Fibroblast of pulmonary artery (primary cell): Measurements from ENCODE around the gene GNB1L.
A peak's percentile ranks its signal among the peaks of the same experiment; 100 is the strongest.

Experiments used
- DNase-seq: peaks from one replicate; pipeline ENCODE4 v3.0.0-alpha.2; 2010; ENCODE audit warnings: low read depth
- H3K4me3 ChIP-seq: replicated peaks from 2 replicates; pipeline ENCODE4 v1.5.1; 2011; ENCODE audit warnings: low read depth, mild to moderate bottlenecking, control low read depth, low read length, moderate library complexity
- TF ChIP-seq, protein P1 (sequence below): IDR thresholded peaks from 2 replicates; pipeline ENCODE4 v1.5.1; 2011; ENCODE audit warnings: mild to moderate bottlenecking, control low read depth, low read length, inconsistent platforms; ENCODE audit errors: missing control alignments

Gene GNB1L

DNA sequence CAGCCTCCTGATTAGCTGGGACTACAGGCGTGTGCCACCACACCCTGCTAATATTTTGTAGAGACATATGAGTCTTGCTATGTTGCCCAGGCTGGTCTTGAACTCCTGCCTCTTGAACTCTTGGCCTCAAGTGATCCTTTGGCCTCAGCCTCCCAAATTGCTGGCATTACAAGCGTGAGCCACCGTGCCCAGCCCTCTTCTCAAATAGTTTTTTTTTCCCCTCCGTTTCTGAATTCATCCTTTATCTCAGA is 82.3 kb downstream of the GNB1L start:
- no peak for DNase-seq
- TF ChIP-seq, protein P1, sequence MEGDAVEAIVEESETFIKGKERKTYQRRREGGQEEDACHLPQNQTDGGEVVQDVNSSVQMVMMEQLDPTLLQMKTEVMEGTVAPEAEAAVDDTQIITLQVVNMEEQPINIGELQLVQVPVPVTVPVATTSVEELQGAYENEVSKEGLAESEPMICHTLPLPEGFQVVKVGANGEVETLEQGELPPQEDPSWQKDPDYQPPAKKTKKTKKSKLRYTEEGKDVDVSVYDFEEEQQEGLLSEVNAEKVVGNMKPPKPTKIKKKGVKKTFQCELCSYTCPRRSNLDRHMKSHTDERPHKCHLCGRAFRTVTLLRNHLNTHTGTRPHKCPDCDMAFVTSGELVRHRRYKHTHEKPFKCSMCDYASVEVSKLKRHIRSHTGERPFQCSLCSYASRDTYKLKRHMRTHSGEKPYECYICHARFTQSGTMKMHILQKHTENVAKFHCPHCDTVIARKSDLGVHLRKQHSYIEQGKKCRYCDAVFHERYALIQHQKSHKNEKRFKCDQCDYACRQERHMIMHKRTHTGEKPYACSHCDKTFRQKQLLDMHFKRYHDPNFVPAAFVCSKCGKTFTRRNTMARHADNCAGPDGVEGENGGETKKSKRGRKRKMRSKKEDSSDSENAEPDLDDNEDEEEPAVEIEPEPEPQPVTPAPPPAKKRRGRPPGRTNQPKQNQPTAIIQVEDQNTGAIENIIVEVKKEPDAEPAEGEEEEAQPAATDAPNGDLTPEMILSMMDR, result no peak
- no peak overlapping the region for H3K4me3 ChIP-seq

DNA sequence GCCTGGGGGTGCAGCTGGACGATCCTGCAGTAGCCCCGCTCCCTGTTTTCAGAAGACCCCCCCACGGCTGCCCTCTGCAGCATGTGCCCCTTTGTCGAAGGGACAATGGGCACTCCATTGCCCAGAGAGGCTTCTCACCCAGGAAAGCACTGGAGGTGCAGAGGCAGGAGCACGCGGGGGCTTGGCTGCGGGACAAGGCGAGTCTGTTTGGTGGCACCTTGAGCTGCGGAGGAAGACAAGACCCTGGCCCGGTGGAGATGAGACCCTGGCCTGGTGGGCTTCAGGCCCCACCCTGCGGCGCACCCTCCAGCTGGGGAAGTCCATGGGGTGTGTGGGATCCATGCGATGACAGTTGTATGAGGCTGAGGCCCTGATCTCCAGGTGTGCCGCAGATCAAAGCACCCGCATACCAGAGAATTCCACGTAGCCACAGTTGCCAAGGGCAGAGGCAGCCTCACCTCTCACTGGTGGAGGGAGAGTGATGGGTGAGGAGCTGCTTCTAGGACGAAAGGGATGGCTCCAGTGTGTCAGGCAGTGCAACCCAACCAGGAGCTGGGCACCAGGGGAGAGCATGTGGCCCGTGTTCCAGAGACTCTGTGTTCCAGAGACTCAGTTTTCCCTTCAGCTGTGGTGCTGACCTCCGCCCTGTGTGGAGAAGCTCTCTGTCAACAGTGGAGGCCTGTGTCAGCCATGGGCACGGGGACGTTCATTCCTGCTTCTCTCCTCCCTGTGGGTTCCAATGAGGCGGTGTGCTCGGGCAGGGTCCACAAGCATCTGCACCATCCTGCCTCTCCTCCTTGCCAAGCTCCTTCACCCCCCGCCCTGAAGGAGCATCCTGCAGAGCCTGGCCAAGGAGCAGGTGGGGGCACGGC is 84.1 kb downstream of the GNB1L start:
- no peak overlapping the region for H3K4me3 ChIP-seq
- no peak for DNase-seq
- TF ChIP-seq, protein P1, result no peak

DNA sequence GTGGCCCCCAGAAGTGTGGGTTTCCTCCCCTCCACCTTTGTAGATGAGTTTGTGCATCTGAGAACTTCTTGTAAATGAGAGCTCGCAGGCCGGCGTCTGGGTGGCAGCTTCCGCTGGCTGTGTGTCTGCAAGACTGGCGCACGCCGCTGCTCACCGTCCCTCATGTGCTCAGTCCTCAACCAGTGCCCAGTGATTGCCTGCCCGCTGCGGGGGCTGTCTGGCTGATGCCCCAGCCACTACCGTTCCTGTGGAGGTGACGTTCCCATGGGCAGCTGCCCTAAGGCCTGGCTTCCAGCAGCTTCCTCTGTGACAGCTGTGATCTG is 85.3 kb downstream of the GNB1L start:
- TF ChIP-seq, protein P1, result no peak
- DNase-seq, result no peak
- no peak overlapping the region for H3K4me3 ChIP-seq

DNA sequence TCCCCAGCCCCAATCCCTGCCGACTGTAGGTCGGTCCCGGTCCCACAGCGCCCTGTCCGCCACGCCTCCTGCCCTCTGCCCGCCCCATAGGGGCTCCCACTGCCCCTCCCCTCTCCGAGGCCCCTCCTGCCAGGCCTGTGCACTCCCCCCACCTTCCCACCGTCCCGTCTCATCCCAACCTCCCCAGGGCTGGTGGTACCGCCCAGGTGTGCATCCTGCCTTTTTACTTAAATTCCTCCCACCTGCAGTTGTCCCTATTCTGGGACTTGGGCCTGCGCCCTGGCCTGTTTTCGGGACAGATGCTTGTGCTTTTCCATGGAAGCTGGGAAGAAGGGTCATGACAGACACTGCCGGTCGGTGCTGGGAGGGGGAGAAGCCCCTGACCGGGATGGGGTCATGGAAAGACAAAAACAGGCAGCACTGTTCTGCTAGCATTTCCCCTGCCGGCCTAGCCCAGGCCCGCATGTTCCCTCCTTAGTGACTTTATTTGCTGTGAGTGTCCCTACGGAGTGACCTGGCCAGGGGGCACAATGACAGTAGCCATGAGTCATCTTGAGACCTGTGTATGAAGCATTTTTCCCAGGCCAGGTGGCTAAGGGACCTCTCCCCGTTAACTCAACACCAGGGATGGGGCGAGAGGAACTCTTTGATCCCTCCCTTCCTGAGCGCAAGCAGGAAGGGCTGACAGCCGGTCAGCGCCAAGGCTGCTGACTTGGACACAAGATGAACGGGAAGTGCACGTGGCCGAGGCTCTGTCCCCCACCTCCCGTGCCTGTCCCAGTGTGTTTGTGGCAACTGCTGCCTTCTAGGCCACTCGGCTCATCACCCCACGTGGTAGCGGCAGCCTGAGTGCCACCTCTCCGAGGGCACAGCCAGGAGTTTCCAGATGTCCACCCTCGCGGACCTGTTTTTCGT is 87.0 kb downstream of the GNB1L start:
- DNase-seq, result no peak
- H3K4me3 ChIP-seq, result no peak overlapping the region
- TF ChIP-seq, protein P1, result no peak

DNA sequence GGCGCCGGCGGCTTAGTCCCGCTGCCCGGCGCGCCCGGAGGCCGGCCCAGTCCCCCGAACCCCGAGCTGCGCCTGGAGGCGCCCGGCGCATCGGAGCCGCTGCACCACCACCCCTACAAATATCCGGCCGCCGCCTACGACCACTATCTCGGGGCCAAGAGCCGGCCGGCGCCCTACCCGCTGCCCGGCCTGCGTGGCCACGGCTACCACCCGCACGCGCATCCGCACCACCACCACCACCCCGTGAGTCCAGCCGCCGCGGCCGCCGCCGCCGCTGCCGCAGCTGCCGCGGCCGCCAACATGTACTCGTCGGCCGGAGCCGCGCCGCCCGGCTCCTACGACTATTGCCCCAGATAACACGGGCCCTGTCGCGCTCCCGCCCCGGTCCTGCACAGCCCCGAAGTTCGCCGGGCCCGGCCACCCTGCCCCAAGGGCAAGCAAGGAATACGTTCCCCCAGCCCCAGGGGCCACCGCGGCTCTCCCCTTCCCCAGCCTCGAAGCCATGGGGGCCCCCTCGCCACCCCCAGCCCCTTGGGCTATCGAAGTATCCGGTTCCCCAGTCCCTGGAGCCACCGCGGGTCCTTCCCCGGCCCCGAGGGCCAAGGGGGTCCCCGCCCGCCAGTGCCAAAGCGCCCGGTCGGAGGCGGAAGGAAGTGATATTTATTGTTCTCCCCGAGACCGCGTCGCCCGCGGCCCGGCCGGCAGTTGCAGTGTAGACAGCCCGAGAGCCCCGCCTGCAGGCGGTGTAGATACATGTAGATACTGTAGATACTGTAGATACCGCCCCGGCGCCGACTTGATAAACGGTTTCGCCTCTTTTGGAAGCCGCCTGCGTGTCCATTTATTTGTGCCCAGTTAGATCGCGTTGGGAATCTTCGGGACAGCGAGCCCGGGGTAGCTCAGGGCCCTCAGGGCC is 87.9 kb downstream of the GNB1L start:
- H3K4me3 ChIP-seq, result no peak overlapping the region
- TF ChIP-seq, protein P1, result peak; percentile 4
- DNase-seq, result no peak

DNA sequence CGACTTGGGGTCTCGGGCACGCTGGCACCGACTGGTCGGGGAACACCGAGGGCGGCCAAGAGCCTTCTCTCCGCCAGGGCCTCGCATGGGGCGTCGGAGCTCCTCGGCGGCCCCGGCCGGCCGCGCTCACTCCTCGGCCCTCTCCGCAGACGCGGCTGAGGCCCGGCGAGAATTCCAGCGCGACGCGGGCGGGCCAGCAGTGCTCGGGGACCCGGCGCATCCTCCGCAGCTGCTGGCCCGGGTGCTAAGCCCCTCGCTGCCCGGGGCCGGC is 88.5 kb downstream of the GNB1L start:
- TF ChIP-seq, protein P1, result no peak
- H3K4me3 ChIP-seq, result no peak overlapping the region
- DNase-seq, result no peak
